SK-MEL-5 (cell line): ENCODE data around the gene FAAP24. TPM values are rescaled to one million over a fixed set of nuclear protein-coding genes. Genes with fewer than 3 reads are reported as not detected.
"Not testable (repeated sequence)": the region's sequence is repeated elsewhere in the genome, so short reads cannot be mapped to it uniquely, and the experiment has no call there.

Source experiments
- DNase-seq: peaks from one replicate; pipeline ENCODE4 v3.0.0-alpha.2; 2016; ENCODE audit warnings: low read depth, low spot score
- in situ Hi-C: cut with HindIII; loops from 2 replicates; pipeline ENCODE4 v1.10.0; 2016; ENCODE audit warnings: low sequenced_read_pairs, high pct_unique_total_duplicates, low pct_unique_long_range_greater_than_20kb
- polyA plus RNA-seq, 2 experiments: library from polyadenylated mRNA; depleted of rRNA; stranded (reverse); fragments of >200 nt; gene quantifications; 2 replicates each; pipeline ENCODE4 v1.2.3, GENCODE V29; 2015
- total RNA-seq: library from RNA; depleted of rRNA; stranded (reverse); fragments of >200 nt; shearing (Covaris generic); gene quantifications from 2 replicates; pipeline ENCODE4 v1.2.3, GENCODE V29; 2014; rRNA removed

Gene FAAP24, protein sequence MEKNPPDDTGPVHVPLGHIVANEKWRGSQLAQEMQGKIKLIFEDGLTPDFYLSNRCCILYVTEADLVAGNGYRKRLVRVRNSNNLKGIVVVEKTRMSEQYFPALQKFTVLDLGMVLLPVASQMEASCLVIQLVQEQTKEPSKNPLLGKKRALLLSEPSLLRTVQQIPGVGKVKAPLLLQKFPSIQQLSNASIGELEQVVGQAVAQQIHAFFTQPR
- 4.6 and 6.4 TPM in 2 replicates for total RNA-seq
- 7.4 and 9.7 TPM in 2 replicates for polyA plus RNA-seq (2015; cell fraction: cytosol; rRNA removed)
- 0.67 and 6.0 TPM in 2 replicates for polyA plus RNA-seq (2015; cell fraction: nucleus; rRNA removed)

DNA sequence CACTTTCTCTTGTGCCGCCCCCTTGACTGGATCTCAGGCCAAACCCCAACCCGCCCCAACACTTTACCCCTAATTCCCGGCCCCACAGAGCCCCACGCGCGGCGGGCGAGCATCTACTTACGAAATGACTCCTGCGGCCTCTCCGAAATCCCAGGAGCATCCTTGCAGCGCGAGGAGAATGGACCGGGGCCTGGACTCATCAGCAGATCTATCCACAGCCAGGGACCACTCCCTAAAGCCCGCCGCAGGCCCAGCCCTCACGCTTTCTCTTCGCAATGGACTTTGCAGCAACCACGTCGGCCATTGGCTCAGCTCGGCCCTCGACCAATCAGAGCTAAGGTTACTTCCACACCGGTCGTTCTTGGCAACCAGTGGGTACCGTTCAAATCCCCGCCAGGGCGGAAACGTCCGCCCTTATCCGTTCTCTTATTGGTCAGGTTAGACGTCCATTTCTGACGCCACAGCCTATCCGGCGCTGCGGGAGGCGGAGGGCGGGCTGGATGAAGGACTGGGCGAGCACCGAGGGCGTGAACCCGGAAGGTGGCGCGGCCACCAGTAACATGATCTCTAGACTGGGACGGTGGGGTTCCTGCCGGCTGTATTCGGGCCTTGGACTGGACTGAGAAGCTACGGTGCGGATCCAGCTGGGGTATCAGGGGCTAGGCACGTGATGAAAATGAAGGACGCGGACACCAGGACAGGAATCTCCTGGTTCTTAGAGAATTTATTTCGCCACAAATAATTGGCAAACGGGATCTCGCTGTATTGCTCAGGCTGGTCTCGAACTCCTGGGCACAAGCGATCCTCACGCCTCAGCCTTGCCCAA lies at the start of gene FAAP24, which contains the start of gene CEP89:
Gene FAAP24 (plus strand): TSS at position 528 of the 826 bp plus-strand sequence. CDS start 955 bp downstream, outside the sequence.
Gene CEP89 (minus strand): TSS at position 244 of the 826 bp plus-strand sequence. CDS start 84 bp downstream, at position 160.
- peak; percentile 98 for DNase-seq
- in situ Hi-C loops: no loop called here

DNA sequence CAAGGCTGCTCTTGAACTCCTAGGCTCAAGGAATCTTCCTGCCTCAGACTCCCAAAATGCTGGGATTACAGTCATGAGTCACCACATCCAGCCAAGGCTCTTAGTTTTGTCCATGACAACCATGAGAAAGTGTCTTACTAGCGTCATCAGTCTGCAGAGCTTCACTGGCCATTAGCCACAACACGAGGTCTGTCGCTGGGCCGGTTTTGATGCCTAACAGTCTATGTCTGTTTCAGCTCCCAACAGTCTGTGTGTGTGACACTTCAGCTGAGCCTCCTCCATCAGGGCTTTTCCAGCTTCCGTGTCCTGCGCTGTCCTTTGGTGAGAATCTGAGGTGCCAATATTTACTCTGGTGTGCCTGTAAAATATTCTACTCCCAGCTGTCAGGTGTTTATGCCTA lies 47.8 kb upstream of the FAAP24 start:
- in situ Hi-C loops: no loop called here
- DNase-seq: no peak

DNA sequence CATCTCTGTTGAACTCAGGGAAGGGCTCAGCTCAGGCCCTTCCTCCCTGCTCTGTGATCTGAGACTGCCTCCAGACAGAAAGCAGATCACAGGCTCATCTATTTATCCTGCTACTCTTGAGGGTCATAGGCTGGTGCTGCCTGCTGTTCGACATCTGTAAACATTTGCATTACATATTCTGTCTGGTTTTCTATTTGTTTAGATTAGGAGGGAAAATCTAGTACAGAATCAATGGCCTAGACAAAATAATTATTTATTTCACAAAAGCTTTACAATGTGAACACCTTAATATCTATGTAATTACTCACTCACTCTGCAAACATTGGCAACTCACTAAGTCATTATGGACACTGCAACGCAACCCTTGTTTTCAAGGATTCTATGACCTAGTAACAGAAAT lies 43.2 kb upstream of the FAAP24 start:
- in situ Hi-C loops: no loop called here
- no peak for DNase-seq

DNA sequence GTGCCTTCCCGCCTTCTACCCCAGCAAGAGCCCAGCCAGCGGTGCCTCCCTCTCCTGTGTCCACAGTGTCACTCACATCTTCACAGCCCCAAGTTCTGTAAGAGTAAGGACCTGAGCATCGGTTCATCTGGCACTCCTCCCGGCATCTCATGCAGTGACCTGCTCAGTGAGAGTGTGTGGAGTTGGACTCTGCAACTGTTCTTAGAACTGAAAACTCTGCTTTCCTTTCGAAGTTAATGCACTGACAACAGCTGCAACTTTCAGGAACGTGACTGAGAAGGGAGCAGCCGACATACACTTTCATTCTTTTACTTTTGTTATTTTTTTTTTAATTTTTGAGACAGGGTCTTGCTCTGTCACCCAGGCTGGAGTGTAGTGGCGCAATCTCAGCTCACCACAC lies 41.5 kb upstream of the FAAP24 start:
- in situ Hi-C loops: no loop called here
- DNase-seq: no peak

DNA sequence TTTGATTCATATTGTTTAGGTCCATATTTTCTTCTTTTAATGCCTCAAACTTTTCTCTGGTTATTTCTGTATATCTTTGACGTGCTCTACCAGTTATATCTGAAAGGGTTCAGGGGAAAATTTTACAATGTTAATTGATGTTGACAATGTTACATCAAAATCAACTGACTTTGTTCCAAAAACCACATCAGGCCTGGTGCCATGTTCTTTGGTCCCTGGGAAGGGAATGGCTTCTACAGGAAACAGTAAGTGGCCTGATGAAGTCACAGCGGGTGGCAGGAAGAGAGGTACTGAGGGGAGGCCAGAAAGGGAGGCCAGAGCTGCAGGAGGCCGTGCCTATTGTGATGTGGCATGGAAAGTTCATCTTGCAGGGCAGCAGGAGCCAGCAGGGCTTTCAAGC lies 38.5 kb upstream of the FAAP24 start:
- in situ Hi-C loops: no loop called here
- no peak for DNase-seq

DNA sequence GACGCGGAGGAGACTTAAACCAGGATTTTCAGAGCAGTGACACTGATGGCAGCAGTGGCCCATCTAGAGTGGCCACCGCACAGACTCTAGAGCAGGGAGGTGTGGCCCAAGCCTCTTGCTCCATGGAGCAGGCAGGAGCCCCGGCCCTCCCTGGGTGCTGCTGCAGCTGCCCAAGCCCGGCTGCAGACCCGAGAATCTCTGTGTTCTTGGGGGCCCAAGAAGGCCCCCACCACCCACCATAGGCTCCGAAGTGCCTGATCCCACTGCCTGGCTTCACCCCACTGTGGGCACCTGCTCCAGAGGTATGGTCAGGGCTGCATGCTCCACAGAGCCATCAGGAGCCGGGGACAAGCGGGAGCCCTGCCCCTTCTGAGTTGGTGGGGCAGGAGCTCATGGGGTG lies 36.4 kb upstream of the FAAP24 start:
- in situ Hi-C loops: no loop called here
- DNase-seq: no peak

DNA sequence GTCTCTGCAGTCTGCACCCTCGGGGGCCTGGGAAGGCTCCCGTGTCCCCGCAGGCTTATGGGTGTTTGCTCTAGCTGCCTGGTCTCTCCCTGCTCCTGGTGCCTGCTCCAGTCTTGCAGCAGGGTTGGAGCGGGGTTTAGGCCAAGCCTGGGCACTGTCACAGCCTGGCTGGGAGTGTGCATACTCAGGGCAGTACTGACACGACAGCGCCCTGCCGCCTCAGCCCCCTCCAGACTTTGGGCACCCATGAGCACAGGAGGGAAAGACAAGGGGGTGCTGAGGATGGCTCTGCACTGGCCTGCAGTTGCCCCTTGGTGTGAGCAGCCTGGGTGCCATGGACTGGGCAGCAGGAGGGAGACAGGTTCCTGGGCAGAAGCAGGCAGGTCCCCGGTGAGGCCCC lies 36.0 kb upstream of the FAAP24 start:
- DNase-seq: no peak
- in situ Hi-C loops: no loop called here

DNA sequence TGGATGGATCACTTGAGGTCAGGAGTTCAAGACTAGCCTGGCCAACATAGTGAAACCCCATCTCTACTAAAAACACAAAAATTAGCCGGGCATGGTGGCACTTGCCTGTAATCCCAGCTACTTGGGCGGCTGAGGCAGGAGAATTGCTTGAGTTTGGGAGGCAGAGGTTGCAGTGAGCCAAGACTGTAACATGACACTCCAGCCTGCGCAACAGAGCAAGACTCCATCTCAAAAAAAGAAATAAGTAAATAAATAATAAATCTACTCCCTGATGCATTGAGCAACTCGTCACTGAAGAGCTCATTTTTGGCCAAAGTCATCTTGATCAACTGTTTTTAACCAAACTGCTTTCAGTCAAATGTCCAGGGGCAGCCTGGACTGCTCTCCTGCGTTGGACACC lies 30.8 kb upstream of the FAAP24 start:
- in situ Hi-C loops, DNase-seq: not testable (repeated sequence)

DNA sequence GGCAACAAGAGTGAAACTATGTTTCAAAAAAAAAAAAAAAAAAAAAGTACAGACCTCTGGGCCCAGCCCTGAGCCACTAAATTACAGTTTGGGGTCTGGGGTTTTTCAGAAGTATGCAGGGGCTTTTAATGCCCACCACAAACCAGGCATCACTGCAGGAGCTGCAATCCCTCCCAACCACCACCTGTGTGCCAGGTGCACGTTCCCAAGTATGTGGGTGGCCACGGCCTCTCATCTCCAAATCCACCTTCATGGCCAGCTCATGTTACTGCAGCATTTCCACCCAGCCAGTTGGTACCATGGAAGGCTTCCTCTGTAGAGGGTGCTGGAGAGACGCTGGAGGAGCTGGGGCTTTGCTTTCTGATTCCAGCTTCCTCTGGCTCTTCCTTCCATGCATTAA lies 26.8 kb upstream of the FAAP24 start:
- no peak for DNase-seq
- in situ Hi-C loops: no loop called here

DNA sequence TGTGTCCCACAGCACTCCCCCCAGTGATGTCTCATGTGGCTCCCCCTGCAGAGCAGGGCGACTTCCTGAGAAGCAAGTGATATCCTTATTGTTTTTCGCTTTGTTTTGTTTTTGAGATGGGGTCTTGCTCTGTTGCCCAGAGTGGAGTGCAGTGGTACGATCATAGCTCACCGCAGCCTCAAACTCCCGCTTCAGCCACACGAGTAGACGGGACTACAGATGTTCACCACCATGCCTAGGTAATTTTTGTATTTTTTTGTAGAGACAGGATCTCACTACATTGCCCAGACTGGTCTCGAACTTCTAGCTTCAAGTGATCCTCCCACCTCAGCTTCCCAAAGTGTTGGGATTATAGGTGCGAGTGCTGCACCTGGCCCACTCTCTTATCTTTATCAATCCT lies 5.3 kb upstream of the FAAP24 start:
- no peak for DNase-seq
- in situ Hi-C loops: no loop called here

DNA sequence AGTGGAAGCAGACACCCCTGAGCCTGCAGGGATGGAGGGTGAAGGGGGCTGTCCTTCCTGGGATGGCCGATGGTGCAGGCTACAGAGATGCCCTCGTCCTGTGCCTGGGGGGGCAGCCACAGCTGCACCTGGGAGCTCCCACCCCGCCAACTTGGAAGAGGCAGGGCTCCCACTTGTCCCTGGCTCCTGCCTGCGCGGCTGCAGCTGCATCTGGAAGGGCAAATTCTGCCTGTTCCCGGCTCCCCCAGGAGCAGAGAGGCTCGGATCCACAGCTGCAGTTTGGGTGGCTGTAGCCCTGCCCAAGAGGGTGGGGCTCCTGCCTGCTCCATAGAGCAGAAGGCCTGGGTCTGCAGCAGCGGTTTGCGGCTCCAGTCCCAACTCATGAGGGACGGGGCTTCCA lies 2.5 kb upstream of the FAAP24 start:
- no peak for DNase-seq
- in situ Hi-C loops: no loop called here

DNA sequence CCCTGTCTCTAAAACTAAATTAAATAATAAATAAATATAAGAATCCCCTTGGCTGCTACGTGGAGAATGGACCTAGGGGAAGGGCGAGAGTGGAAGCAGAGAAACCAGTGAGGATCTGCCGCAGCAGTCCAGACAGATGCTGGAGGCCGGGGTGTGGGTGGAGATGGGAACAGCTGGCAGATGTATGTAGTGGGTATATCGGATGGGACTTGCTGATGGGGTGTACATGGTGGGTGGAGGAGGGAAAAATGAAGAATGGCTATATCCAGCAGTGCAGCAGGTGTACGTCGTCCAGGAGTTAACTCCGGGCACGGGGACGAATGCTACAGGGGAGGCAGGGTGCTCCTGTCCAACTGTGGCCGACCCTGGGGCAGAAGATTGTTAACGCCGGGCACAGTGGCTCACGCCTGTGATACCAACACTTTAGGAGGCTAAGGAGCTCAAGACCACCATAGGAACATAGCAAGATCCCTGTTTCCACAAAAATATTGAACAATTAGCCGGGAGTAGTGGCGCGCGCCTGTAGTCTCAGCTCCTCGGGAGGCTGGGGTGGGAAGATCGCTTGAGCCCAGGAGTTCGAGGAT lies 938 bp upstream of the FAAP24 start:
- in situ Hi-C loops: no loop called here
- no peak for DNase-seq

DNA sequence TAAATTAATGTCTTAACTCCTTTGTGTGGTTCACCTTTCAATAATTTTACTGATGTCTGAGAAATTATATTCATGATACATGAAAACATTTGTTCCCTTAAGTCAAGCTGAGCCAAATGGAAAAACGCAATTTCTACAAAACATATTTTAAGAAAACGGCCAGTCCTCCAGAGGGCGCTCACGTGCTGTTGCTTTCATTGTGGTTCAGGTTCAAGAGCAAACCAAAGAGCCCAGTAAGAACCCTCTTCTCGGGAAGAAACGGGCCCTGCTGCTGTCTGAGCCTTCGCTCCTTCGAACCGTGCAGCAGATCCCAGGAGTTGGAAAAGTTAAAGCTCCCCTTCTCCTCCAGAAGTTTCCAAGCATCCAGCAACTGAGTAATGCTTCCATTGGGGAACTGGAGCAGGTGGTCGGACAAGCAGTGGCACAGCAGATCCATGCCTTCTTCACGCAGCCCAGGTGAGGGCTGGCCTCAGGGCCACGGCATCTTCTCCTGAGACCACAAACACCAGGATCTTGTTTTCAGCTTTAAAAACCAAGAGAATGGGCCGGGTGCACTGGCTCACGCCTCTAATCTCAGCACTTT lies 4.3 kb downstream of the FAAP24 start:
- DNase-seq: peak; percentile 72
- in situ Hi-C loops: no loop called here

DNA sequence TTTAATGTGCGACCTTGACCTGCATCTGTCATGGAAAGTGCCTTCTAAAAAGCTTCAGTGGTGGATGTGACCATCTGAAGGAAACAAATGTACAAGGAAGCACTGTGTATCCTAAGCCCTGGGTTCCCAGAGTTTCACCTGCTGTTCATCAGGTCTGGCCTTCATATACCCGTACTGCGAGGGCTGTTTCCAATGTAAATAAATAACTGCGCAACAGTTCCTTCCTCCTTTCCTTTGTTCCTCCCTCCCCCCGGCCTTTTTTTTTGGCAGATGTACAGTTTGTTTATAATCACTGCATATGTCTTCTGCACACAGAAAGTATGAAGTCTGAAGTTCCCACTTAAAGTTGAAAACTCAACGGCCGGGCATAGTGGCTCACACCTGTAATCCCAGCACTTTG lies 5.2 kb downstream of the FAAP24 start:
- in situ Hi-C loops: no loop called here
- DNase-seq: no peak

DNA sequence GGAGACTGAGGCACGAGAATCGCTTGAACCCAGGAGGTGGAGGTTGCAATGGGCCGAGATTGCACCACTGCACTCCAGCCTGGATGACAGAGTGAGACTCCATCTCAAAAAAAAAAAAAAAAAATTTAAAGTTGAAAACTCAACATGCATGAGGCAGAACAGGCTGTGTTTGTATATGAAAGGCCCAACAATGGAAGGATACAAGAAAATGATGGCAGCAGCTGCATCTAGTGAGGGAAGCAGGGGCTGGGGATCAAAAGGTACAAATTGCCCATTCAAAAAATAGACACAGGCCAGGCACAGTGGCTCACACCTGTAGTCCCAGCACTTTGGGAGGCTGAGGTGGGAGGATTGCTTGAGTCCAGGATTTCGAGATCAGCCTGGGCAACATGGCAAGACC lies 5.8 kb downstream of the FAAP24 start:
- in situ Hi-C loops, DNase-seq: not testable (repeated sequence)

DNA sequence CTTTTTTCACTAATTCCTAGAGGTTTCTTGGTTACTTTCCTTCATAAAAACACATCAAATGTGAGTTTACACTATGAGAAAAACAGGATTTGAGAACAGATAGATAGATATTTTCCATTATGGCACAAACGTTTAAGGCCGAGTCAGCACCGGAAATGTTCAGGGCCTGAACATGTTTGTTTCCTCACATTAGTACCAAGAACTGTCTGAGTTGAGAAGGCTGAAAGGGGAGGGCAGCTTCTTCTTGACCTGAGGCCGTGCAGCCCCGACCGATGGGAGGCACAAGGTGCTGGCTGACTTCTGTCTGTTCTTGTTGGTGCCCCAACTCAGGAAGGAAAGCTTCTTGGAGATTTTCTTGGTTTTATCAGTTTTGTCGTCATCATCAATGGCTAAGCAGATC lies 7.8 kb downstream of the FAAP24 start:
- DNase-seq, in situ Hi-C loops: not testable (repeated sequence)

DNA sequence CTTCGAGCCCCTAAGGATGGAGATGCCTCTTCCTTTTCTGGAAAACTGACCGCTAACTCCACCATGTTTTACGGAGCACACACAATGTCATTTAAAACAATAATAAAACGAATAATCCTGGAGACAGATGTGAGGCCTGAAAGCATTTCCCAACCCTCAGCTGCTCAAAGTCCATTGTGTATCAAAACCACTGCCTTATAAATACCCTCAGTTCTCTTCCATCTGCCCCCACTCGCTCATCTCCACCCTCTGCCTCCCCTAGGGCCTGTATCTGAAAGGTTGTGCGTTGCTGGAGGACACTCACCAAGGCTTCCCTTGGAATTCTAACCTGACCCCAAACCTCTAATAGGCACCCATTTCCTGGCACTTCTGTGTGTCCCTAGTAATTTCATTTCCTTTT lies 10.4 kb downstream of the FAAP24 start:
- in situ Hi-C loops, DNase-seq: not testable (repeated sequence)

DNA sequence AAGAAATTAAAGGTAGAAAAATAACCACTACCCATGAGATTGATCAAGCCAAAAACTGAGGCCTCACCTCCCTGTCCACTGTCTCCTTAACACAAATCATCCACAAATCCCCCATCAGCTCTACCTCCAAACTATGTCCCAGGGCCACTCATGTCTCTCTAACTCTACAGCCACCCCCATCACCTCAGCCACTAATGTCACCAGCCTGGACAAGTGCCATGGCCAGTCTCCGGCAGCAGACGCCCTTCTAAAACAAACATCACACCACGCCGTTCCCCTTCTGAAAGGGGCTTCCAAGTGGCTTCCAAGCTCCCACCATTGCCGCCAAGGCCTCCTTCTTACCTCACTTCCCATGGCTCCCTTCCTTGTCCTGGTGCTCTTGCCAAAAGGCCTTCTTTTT lies 16.2 kb downstream of the FAAP24 start:
- in situ Hi-C loops, DNase-seq: not testable (repeated sequence)
